ENCODE data around the gene SMCO3. TPM values are rescaled to one million over a fixed set of nuclear protein-coding genes. Genes with fewer than 3 reads are reported as not detected.

The SMCO3 gene
- total RNA-seq, 1 experiment from 2014 or later, result not detected

DNA sequence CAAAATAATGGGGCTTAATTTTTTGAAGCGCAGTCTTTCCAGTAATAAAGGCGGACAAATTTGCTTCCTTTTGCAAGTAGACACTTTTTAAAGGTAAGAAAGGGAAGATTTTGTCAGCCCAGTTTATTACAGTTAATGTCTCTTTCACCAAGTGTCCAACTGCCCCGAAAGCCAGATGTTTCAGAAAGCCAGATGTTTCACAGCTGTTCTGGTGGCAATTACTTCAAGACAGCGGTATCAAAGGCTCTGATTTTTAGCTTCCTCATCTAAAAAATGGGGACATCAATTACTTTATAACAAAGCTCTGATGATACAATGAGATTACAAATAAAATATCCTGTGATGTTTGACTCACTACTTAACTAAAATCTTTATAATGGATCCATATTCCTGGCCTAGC lies 11.7 kb downstream of the SMCO3 start (continued):
- TF ChIP-seq ZBTB33 (IDR thresholded peaks at IDR 0.05; ENCODE audit: extremely low read depth, insufficient replicate concordance, low read length) (no peak), EGR1 (IDR thresholded peaks at IDR 0.05; ENCODE audit: low read depth) (no peak)

- Histone ChIP-seq H3K9me2 (ENCODE audit: insufficient read depth) (no peaks in the 10 kb centered on the region), H3K4me2 (ENCODE audit: low read length) (no peak overlapping the region), H3K27me3 (ENCODE audit: insufficient read depth, low read length) (no peaks in the 10 kb centered on the region), H3K4me3 (replicated peaks in 1 of 2; ENCODE audit: low read depth in 1 of 2, low read length in 2 of 2) (no peak overlapping the region), H4K20me1 (ENCODE audit: insufficient read depth) (no peaks in the 10 kb centered on the region), H3K9me3 (ENCODE audit: control insufficient read depth in 1 of 2, insufficient read depth in 1 of 2, low read depth in 1 of 2, low read length in 2 of 2) (no peaks in the 10 kb centered on the region), H3K4me1 (ENCODE audit: control insufficient read depth in 1 of 2, insufficient read depth in 2 of 2, low read length in 2 of 2) (no peaks in the 10 kb centered on the region), H2AFZ (ENCODE audit: low read depth, low read length, poor library complexity, severe bottlenecking) (no peak overlapping the region), H3K9ac (ENCODE audit: low read length) (no peak overlapping the region), H3K79me2 (ENCODE audit: insufficient read depth, low read length) (peaks cover 70% of the 10 kb centered on the region), H3K27ac (ENCODE audit: low read depth, low read length) (no peak overlapping the region), H3K36me3 (ENCODE audit: control insufficient read depth in 1 of 2, insufficient read depth in 2 of 2, low read length in 2 of 2) (peaks cover 62% of the 10 kb centered on the region in 2 experiments)
- DNase-seq (ENCODE audit: low read depth, low spot score) (no peak), ATAC-seq (no peak)
- BruUV-seq (replicated peaks), result no TSS peak
- intact Hi-C loops (cut with micrococcal nuclease), result no loop called here
- ChIA-PET RAD21 (ENCODE audit: low non-redundant PET in 1 of 2, low total read pairs in 2 of 2, uncharacterized antibody in 2 of 2, unreplicated experiment in 2 of 2) (no interaction called here), POLR2A (no interaction called here), CTCF (no interaction called here)
- no peak for TF ChIP-seq ZBTB33 (IDR thresholded peaks at IDR 0.05; ENCODE audit: extremely low read depth, insufficient replicate concordance, low read length)
Observed at GRCh38 chr12:14795028-14795448, 18.9 kb downstream of the SMCO3 start.
